HepG2 (cell line): Measurements from ENCODE around the gene JMY. TPM values are rescaled to one million over a fixed set of nuclear protein-coding genes. Genes with fewer than 3 reads are reported as not detected.

Experiments
- ATAC-seq: fragments of 200-7000 bp; cut with Tn5 transposase; 3 replicates; pipeline ENCODE4 v1.9.1; 2020; ENCODE audit warnings: mild to moderate bottlenecking, moderate library complexity
- BruUV-seq: library from RNA; stranded (reverse); fragments of 400-500 nt; replicated peaks from 2 replicates; lab custom pipeline; 2021; lab: Mats Ljungman, UMichigan
- CTCF ChIA-PET: fragments of 300-600 bp; formaldehyde crosslinking; extraction: SDS; loops from one replicate; lab custom pipeline; 2021; ENCODE audit warnings: low total read pairs, inconsistent platforms, low intra/inter-chr PET ratio; lab: Yijun Ruan, JAX
- POLR2A ChIA-PET: fragments of 350-600 bp; sonication (Branson Sonifier 250); formaldehyde crosslinking; loops from one replicate; lab custom pipeline; 2020; ENCODE audit warnings: antibody characterized with exemption, inconsistent platforms; lab: Yijun Ruan, JAX
- DNase-seq: peaks from one replicate; pipeline ENCODE4 v3.0.0-alpha.2; 2015; ENCODE audit warnings: low spot score
- FAIRE-seq: peaks from 3 replicates; lab custom pipeline; 2011; peaks lifted over from hg19 to GRCh38; lab: Jason Lieb, UNC
- H2AFZ ChIP-seq: one replicate; pipeline ENCODE4 v1.6.1; 2011; ENCODE audit warnings: low read length, inconsistent platforms
- H3K27ac ChIP-seq: fragments of 300-600 bp; 3 replicates; pipeline ENCODE4 v1.8.0; 2011; ENCODE audit warnings: mixed run types, mild to moderate bottlenecking, mixed read lengths, low read length, inconsistent platforms; ENCODE audit not compliant: insufficient read depth; ENCODE audit errors: extremely low read length
- H3K27me3 ChIP-seq, 2 experiments: fragments of 200-600 bp in 1 of 2; 2 replicates in 1 of 2; 3 replicates in 1 of 2; pipeline versions ENCODE4 v1.6.0 to v1.8.0; 2011; ENCODE audit warnings: low read length in 2 of 2, mild to moderate bottlenecking in 2 of 2, moderate library complexity in 2 of 2, inconsistent platforms in 1 of 2; ENCODE audit not compliant: insufficient read depth in 2 of 2, control insufficient read depth in 1 of 2
- H3K36me3 ChIP-seq, 2 experiments: fragments of 200-600 bp in 1 of 2; replicated peaks in 1 of 2; 2 replicates in 1 of 2; 3 replicates in 1 of 2; pipeline versions ENCODE4 v1.5.1 to v1.8.0; 2011; ENCODE audit warnings: low read length in 2 of 2, inconsistent platforms in 1 of 2; ENCODE audit not compliant: insufficient read depth in 2 of 2, control insufficient read depth in 1 of 2
- H3K4me1 ChIP-seq: 2 replicates; pipeline ENCODE4 v1.5.1; 2012; ENCODE audit warnings: low read length, inconsistent platforms; ENCODE audit not compliant: insufficient read depth
- H3K4me2 ChIP-seq: 2 replicates; pipeline ENCODE4 v1.6.0; 2011; ENCODE audit warnings: low read depth, low read length, inconsistent platforms
- H3K4me3 ChIP-seq, 3 experiments: fragments of 200-600 bp in 1 of 3; sonication (generic), shearing (Covaris generic) in 1 of 3; replicated peaks in 1 of 3; 2 replicates each; pipeline ENCODE4 v1.5.1; 2011 to 2016; ENCODE audit warnings: low read length in 3 of 3, inconsistent platforms in 2 of 3, low read depth in 2 of 3, mild to moderate bottlenecking in 2 of 3, control low read depth in 1 of 3, mixed read lengths in 1 of 3; ENCODE audit not compliant: insufficient read depth in 1 of 3
- H3K79me2 ChIP-seq: one replicate; pipeline ENCODE4 v1.6.1; 2011; ENCODE audit warnings: low read length, inconsistent platforms; ENCODE audit not compliant: insufficient read depth
- H3K9ac ChIP-seq: 2 replicates; pipeline ENCODE4 v1.6.0; 2011; ENCODE audit warnings: mild to moderate bottlenecking, low read depth, low read length, inconsistent platforms; ENCODE audit not compliant: insufficient read depth
- H3K9me3 ChIP-seq: 2 replicates; pipeline ENCODE4 v1.5.1; 2012; ENCODE audit warnings: mild to moderate bottlenecking, low read length
- H4K20me1 ChIP-seq: 2 replicates; pipeline ENCODE4 v1.6.0; 2011; ENCODE audit warnings: inconsistent platforms, mild to moderate bottlenecking, low read length, moderate library complexity; ENCODE audit not compliant: insufficient read depth
- EP300 ChIP-seq, 3 experiments: sonication (generic) in 1 of 3; formaldehyde crosslinking in 1 of 3; IDR thresholded peaks; 2 replicates each; pipeline versions ENCODE4 v1.5.1 to v1.6.1; 2011 to 2020; ENCODE audit warnings: low read depth in 2 of 3, low read length in 2 of 3, borderline replicate concordance in 1 of 3, improper control_type of control experiment in 1 of 3, mild to moderate bottlenecking in 1 of 3, missing genetic modification reagents in 1 of 3, moderate library complexity in 1 of 3
- FOXC1 ChIP-seq: sonication (generic); formaldehyde crosslinking; IDR thresholded peaks from 2 replicates; pipeline ENCODE4 v1.8.0; 2022; ENCODE audit warnings: mild to moderate bottlenecking, missing genetic modification reagents, borderline replicate concordance
- GPN1 ChIP-seq: sonication (generic); formaldehyde crosslinking; IDR thresholded peaks from 2 replicates; pipeline ENCODE4 v1.5.1; 2020; ENCODE audit warnings: missing genetic modification reagents, borderline replicate concordance
- HIC2 ChIP-seq: sonication (generic); formaldehyde crosslinking; IDR thresholded peaks from 2 replicates; pipeline ENCODE4 v1.9.0; 2022; ENCODE audit warnings: low read depth, missing genetic modification reagents
- HNRNPL ChIP-seq: fragments of 200-400 bp; formaldehyde crosslinking; IDR thresholded peaks from 2 replicates; pipeline ENCODE4 v1.6.1; 2017; ENCODE audit warnings: mild to moderate bottlenecking, low read depth, low read length
- KLF12 ChIP-seq: sonication (generic); formaldehyde crosslinking; IDR thresholded peaks from 2 replicates; pipeline ENCODE4 v1.4.0; 2020; ENCODE audit warnings: missing genetic modification reagents, borderline replicate concordance
- NFE2L1 ChIP-seq: sonication (generic); formaldehyde crosslinking; IDR thresholded peaks from 2 replicates; pipeline ENCODE4 v1.4.0; 2020; ENCODE audit warnings: missing genetic modification reagents, mild to moderate bottlenecking, borderline replicate concordance
- SMAD1 ChIP-seq: sonication (generic); formaldehyde crosslinking; IDR thresholded peaks from 2 replicates; pipeline ENCODE4 v1.4.0; 2020; ENCODE audit warnings: missing genetic modification reagents, low read depth, mild to moderate bottlenecking, borderline replicate concordance
- YEATS4 ChIP-seq: sonication (generic); formaldehyde crosslinking; IDR thresholded peaks from 2 replicates; pipeline ENCODE4 v1.4.0; 2020; ENCODE audit warnings: missing genetic modification reagents, borderline replicate concordance
- ZNF136 ChIP-seq: sonication (generic); formaldehyde crosslinking; IDR thresholded peaks from 2 replicates; pipeline ENCODE4 v1.8.1; 2022; ENCODE audit warnings: low read depth, mild to moderate bottlenecking, moderate library complexity, missing genetic modification reagents
- WGBS: methylation state at CpG from one replicate; pipeline ENCODE4 v1.1.6; 2017; ENCODE audit warnings: low lambda C conversion rate; 5-methylcytosine and 5-hydroxymethylcytosine counted together
- in situ Hi-C: cut with HindIII; loops from 2 replicates; pipeline ENCODE4 v1.10.0; 2017; ENCODE audit warnings: low pct_unique_long_range_greater_than_20kb; ENCODE audit not compliant: extremely low pct_ligation_motif_present
- intact Hi-C: fragments of 100-400 bp; cut with micrococcal nuclease; formaldehyde crosslinking; loops from one replicate; pipeline ENCODE4 v1.10.0; 2022; ENCODE audit not compliant: unreplicated experiment
- polyA plus RNA-seq, 8 experiments: library from polyadenylated mRNA; depleted of rRNA in 3 of 8; stranded (reverse) in 7 of 8; unstranded in 1 of 8; fragments of >200 nt; fragmentation: Illumina TruSeq in 4 of 8; extraction: Trizol in 4 of 8; gene quantifications; 2 replicates each; pipeline versions ENCODE4 v1.2.1 to v1.2.3, GENCODE V29; 2011 to 2016; ENCODE audit warnings: low read depth in 4 of 8, missing spikeins in 1 of 8, mixed read lengths in 1 of 8; ENCODE audit not compliant: insufficient read depth in 1 of 8
- total RNA-seq, 5 experiments: library from RNA; depleted of rRNA; stranded (reverse); fragments of >200 nt; fragmentation: Illumina TruSeq; extraction: Trizol; gene quantifications; 2 replicates each; pipeline ENCODE4 v1.2.3, GENCODE V29; 2016; ENCODE audit warnings: low read depth in 1 of 5
- TF ChIP-seq, protein P1 (sequence below): IDR thresholded peaks from 2 replicates; pipeline ENCODE4 v1.6.1; 2016; ENCODE audit warnings: missing genetic modification reagents, missing compliant biosample characterization
- TF ChIP-seq, protein P2 (sequence below): sonication (generic); formaldehyde crosslinking; IDR thresholded peaks from 2 replicates; pipeline ENCODE4 v1.4.0; 2020; ENCODE audit warnings: mild to moderate bottlenecking, missing genetic modification reagents

Gene JMY
- total and polyA plus RNA-seq, 2 of the 13 experiments (the other 11 are each of a cell fraction or from before 2014, with no cell fraction given) = 4.0 to 4.2 TPM

DNA sequence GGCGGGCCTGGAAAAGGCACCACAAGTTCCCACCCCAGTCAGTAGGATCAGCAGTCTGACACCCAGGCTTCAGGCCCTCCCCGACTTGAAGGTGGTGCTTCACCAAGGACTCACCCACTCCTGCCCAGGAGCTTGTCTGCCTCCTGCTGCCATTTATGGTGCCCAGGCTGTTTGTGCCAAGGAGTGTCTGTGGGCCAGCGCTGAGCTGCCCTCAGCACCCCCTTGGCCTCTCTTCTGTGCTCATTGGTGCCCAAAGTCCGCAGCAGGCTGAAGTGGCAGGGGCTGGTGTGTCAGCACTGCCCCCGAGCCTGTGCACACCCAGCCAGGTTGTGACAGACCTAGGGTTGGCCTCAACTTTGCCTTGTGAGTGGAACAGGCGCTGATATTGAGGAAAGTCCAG lies 23.5 kb downstream of the JMY start:
- ChIA-PET CTCF (no interaction called here), POLR2A (interaction anchor here (1.5 kb wide), 1 partner anchor 22 kb away, joined by 3 read pairs; no protein-coding TSS in a partner anchor)
- peak; percentile 21 for ATAC-seq
- in situ Hi-C loops (loop anchor here (25.0 kb wide), 1 partner anchor 203 kb away; no protein-coding TSS in a partner anchor), intact Hi-C loops (loop anchor here (5.0 to 10.0 kb wide), 3 partner anchors 68 to 235 kb away; no protein-coding TSS in a partner anchor)
- no peak overlapping the region for H3K9ac ChIP-seq
- no peak overlapping the region for H2AFZ ChIP-seq
- FAIRE-seq = no peak
- no peaks in the 10 kb centered on the region for H3K36me3 ChIP-seq
- no CpG with 5 or more reads among the region's 6 CpGs for WGBS
- no peak for DNase-seq
- TF ChIP-seq NFE2L1 = no peak
- no peak for TF ChIP-seq ZNF136
- TF ChIP-seq HNRNPL = peak; percentile 93
- TF ChIP-seq YEATS4 (CRISPR knock-in tag) = no peak
- no peak for TF ChIP-seq FOXC1 (CRISPR knock-in tag)
- TF ChIP-seq KLF12 (CRISPR knock-in tag) = no peak
- TF ChIP-seq, protein P1, sequence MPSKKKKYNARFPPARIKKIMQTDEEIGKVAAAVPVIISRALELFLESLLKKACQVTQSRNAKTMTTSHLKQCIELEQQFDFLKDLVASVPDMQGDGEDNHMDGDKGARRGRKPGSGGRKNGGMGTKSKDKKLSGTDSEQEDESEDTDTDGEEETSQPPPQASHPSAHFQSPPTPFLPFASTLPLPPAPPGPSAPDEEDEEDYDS (CRISPR knock-in tag) = no peak
- no peak for TF ChIP-seq EP300 (IDR thresholded peaks at IDR 0.05; ENCODE audit: low read depth in 2 of 2, low read length in 2 of 2)
- TF ChIP-seq EP300 (CRISPR knock-in tag; IDR thresholded peaks at IDR 0.05; ENCODE audit: borderline replicate concordance) = no peak
- peak; percentile 59; the same call in 1 of the 2 replicates for TF ChIP-seq HIC2 (CRISPR knock-in tag)
- TF ChIP-seq SMAD1 = no peak
- TF ChIP-seq, protein P2, sequence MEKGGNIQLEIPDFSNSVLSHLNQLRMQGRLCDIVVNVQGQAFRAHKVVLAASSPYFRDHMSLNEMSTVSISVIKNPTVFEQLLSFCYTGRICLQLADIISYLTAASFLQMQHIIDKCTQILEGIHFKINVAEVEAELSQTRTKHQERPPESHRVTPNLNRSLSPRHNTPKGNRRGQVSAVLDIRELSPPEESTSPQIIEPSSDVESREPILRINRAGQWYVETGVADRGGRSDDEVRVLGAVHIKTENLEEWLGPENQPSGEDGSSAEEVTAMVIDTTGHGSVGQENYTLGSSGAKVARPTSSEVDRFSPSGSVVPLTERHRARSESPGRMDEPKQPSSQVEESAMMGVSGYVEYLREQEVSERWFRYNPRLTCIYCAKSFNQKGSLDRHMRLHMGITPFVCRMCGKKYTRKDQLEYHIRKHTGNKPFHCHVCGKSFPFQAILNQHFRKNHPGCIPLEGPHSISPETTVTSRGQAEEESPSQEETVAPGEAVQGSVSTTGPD (CRISPR knock-in tag) = no peak
- no peak for TF ChIP-seq GPN1 (CRISPR knock-in tag)
- peak overlapping the region; percentile 39 for H3K4me2 ChIP-seq
- H3K4me1 ChIP-seq = peaks cover 35% of the 10 kb centered on the region
- no peaks in the 10 kb centered on the region for H3K27me3 ChIP-seq
- no peaks in the 10 kb centered on the region for H3K9me3 ChIP-seq
- H3K4me3 ChIP-seq = peak overlapping the region in 1 of 3 experiments; percentile 2; a peak in 1 of 6 replicates
- peaks cover 17% of the 10 kb centered on the region for H3K79me2 ChIP-seq
- BruUV-seq = no TSS peak
- H3K27ac ChIP-seq = no peak overlapping the region
- peaks cover 44% of the 10 kb centered on the region; the same call in 1 of the 2 replicates for H4K20me1 ChIP-seq
